ENCODE measurements around the gene ZNF534. TPM values are rescaled to one million over a fixed set of nuclear protein-coding genes. Genes with fewer than 3 reads are reported as not detected.

ZNF534 gene
- total and polyA plus RNA-seq, 2 of the 13 experiments (the other 11 are each of a cell fraction or from before 2014, with no cell fraction given), result 0.04 to 0.08 TPM

DNA sequence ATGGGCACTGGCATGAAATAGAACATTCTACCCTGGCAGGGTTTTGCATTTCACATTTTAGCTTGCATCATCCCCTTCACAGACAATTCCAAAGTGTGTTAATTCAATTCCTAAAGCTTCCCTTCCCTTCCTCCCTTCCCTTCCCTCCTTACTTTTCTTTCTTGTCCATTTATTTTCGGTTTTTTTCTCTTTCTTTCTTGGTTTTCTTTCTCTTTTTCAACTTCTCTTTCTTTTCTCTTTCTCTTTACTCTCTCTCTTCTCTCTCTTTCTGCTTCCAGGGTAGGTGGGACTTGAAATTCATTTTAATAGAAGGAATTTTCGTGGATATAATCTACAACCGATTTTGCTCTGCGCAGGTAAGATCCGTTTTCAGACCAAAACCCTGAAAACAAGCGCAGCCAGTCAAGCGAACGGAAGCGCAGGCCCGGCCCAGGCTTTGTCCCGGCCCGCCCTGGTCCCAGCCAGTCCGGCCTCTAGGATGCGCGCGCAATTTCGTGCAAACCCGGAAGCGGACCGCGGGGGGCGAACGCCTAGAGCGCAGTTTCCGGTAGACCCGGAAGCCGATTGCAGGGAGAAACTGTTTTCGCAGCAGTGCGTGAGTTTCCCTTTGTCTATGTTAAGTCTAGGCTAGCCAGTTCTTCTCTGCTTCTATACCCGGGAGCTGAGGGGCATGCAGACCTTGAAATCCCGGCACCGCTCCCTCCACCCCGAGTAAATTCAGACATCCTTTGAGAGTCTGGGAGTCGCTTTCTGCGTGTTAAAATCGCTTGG lies 31.5 kb upstream of the ZNF534 start, which contains the start of gene ZNF528 (continued):
- TF ChIP-seq, protein P1, sequence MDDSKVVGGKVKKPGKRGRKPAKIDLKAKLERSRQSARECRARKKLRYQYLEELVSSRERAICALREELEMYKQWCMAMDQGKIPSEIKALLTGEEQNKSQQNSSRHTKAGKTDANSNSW (CRISPR knock-in tag; IDR thresholded peaks at IDR 0.05; ENCODE audit: borderline replicate concordance), result no peak; the same call in 1 of the 2 replicates
- TF ChIP-seq, protein P2, sequence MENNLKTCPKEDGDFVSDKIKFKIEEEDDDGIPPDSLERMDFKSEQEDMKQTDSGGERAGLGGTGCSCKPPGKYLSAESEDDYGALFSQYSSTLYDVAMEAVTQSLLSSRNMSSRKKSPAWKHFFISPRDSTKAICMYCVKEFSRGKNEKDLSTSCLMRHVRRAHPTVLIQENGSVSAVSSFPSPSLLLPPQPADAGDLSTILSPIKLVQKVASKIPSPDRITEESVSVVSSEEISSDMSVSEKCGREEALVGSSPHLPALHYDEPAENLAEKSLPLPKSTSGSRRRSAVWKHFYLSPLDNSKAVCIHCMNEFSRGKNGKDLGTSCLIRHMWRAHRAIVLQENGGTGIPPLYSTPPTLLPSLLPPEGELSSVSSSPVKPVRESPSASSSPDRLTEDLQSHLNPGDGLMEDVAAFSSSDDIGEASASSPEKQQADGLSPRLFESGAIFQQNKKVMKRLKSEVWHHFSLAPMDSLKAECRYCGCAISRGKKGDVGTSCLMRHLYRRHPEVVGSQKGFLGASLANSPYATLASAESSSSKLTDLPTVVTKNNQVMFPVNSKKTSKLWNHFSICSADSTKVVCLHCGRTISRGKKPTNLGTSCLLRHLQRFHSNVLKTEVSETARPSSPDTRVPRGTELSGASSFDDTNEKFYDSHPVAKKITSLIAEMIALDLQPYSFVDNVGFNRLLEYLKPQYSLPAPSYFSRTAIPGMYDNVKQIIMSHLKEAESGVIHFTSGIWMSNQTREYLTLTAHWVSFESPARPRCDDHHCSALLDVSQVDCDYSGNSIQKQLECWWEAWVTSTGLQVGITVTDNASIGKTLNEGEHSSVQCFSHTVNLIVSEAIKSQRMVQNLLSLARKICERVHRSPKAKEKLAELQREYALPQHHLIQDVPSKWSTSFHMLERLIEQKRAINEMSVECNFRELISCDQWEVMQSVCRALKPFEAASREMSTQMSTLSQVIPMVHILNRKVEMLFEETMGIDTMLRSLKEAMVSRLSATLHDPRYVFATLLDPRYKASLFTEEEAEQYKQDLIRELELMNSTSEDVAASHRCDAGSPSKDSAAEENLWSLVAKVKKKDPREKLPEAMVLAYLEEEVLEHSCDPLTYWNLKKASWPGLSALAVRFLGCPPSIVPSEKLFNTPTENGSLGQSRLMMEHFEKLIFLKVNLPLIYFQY (CRISPR knock-in tag; IDR thresholded peaks at IDR 0.05; ENCODE audit: borderline replicate concordance), result peak; percentile 94; the same call in 1 of the 2 replicates
- TF ChIP-seq RFX3 (CRISPR knock-in tag; IDR thresholded peaks at IDR 0.05) (no peak), KDM2A (CRISPR knock-in tag; IDR thresholded peaks at IDR 0.05; ENCODE audit: borderline replicate concordance, low read depth) (peak; percentile 68; the same call in 1 of the 2 replicates), GATAD2A (CRISPR knock-in tag; IDR thresholded peaks at IDR 0.05) (0 out of 2 replicates have a peak, but pooled peaks have one; percentile 29), ZNF660 (CRISPR knock-in tag; IDR thresholded peaks at IDR 0.05; ENCODE audit: borderline replicate concordance, low read depth) (no peak), NCOR1 (IDR thresholded peaks at IDR 0.05; ENCODE audit: borderline replicate concordance, low read length) (no peak), TARDBP (CRISPR knock-in tag; IDR thresholded peaks at IDR 0.05) (peak; percentile 49; the same call in 1 of the 2 replicates), RXRB (CRISPR knock-in tag; IDR thresholded peaks at IDR 0.05; ENCODE audit: borderline replicate concordance) (no peak), MTF1 (CRISPR knock-in tag; IDR thresholded peaks at IDR 0.05) (no peak), SIN3A (IDR thresholded peaks at IDR 0.05; ENCODE audit: borderline replicate concordance, low read depth, low read length) (0 out of 2 replicates have a peak, but pooled peaks have one; percentile 41), ZNF446 (CRISPR knock-in tag; IDR thresholded peaks at IDR 0.05) (no peak), ZNF562 (CRISPR knock-in tag; IDR thresholded peaks at IDR 0.05; ENCODE audit: borderline replicate concordance) (no peak), STAG1 (CRISPR knock-in tag; IDR thresholded peaks at IDR 0.05) (no peak), ZBTB3 (CRISPR knock-in tag; IDR thresholded peaks at IDR 0.05; ENCODE audit: borderline replicate concordance, low read depth) (no peak), ZNF652 (CRISPR knock-in tag; IDR thresholded peaks at IDR 0.05; ENCODE audit: borderline replicate concordance, low read depth) (no peak)
- TF ChIP-seq, protein P3, sequence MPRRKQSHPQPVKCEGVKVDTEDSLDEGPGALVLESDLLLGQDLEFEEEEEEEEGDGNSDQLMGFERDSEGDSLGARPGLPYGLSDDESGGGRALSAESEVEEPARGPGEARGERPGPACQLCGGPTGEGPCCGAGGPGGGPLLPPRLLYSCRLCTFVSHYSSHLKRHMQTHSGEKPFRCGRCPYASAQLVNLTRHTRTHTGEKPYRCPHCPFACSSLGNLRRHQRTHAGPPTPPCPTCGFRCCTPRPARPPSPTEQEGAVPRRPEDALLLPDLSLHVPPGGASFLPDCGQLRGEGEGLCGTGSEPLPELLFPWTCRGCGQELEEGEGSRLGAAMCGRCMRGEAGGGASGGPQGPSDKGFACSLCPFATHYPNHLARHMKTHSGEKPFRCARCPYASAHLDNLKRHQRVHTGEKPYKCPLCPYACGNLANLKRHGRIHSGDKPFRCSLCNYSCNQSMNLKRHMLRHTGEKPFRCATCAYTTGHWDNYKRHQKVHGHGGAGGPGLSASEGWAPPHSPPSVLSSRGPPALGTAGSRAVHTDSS (CRISPR knock-in tag; conservative IDR thresholded peaks at IDR 0.05), result no peak
- TF ChIP-seq, protein P4, sequence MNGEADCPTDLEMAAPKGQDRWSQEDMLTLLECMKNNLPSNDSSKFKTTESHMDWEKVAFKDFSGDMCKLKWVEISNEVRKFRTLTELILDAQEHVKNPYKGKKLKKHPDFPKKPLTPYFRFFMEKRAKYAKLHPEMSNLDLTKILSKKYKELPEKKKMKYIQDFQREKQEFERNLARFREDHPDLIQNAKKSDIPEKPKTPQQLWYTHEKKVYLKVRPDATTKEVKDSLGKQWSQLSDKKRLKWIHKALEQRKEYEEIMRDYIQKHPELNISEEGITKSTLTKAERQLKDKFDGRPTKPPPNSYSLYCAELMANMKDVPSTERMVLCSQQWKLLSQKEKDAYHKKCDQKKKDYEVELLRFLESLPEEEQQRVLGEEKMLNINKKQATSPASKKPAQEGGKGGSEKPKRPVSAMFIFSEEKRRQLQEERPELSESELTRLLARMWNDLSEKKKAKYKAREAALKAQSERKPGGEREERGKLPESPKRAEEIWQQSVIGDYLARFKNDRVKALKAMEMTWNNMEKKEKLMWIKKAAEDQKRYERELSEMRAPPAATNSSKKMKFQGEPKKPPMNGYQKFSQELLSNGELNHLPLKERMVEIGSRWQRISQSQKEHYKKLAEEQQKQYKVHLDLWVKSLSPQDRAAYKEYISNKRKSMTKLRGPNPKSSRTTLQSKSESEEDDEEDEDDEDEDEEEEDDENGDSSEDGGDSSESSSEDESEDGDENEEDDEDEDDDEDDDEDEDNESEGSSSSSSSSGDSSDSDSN (CRISPR knock-in tag; IDR thresholded peaks at IDR 0.05), result peak; percentile 59
- TF ChIP-seq, protein P5, sequence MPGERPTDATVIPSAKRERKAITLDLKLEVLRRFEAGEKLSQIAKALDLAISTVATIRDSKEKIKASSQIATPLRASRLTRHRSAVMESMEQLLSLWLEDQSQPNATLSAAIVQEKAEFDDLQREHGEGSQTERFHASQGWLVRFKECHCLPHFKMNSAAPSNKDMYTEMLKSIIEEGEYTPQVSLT (CRISPR knock-in tag; IDR thresholded peaks at IDR 0.05; ENCODE audit: borderline replicate concordance, low read depth), result no peak

All from HepG2 (cell line).